Trophoblast cell (in vitro differentiated cells and primary cell): Measurements from ENCODE around the gene TRAF2.
A peak's percentile ranks its signal among the peaks of the same experiment; 100 is the strongest.

Experiments used
- DNase-seq, 2 donors: peaks; one replicate each; pipeline ENCODE4 v3.0.0-alpha.2; 2016
- H2AFZ ChIP-seq: 2 replicates; pipeline ENCODE4 v1.6.1; 2013; ENCODE audit warnings: low read length, moderate library complexity, mild to moderate bottlenecking; ENCODE audit not compliant: insufficient read depth, poor library complexity
- H2AK5ac ChIP-seq: 2 replicates; pipeline ENCODE4 v1.6.1; 2013; ENCODE audit warnings: mild to moderate bottlenecking, low read length
- H2BK120ac ChIP-seq: 2 replicates; pipeline ENCODE4 v1.6.1; 2013; ENCODE audit warnings: low read length, mild to moderate bottlenecking, moderate library complexity; ENCODE audit not compliant: insufficient read depth, poor library complexity
- H2BK12ac ChIP-seq: 2 replicates; pipeline ENCODE4 v1.6.1; 2013; ENCODE audit warnings: mild to moderate bottlenecking, low read length, moderate library complexity
- H2BK5ac ChIP-seq: 2 replicates; pipeline ENCODE4 v1.6.1; 2013; ENCODE audit warnings: low read length, low read depth, moderate library complexity, mild to moderate bottlenecking; ENCODE audit not compliant: poor library complexity
- H3K14ac ChIP-seq: 2 replicates; pipeline ENCODE4 v1.6.1; 2013; ENCODE audit warnings: mild to moderate bottlenecking, low read length
- H3K18ac ChIP-seq: 2 replicates; pipeline ENCODE4 v1.6.1; 2013; ENCODE audit warnings: mild to moderate bottlenecking, low read length
- H3K23ac ChIP-seq: 2 replicates; pipeline ENCODE4 v1.6.1; 2013; ENCODE audit warnings: low read length
- H3K27ac ChIP-seq: 2 replicates; pipeline ENCODE4 v1.5.1; 2013; ENCODE audit warnings: low read depth, mild to moderate bottlenecking, inconsistent platforms, low read length, moderate library complexity
- H3K27me3 ChIP-seq: 2 replicates; pipeline ENCODE4 v1.6.1; 2013; ENCODE audit warnings: inconsistent platforms, mild to moderate bottlenecking, low read length, moderate library complexity; ENCODE audit not compliant: insufficient read depth
- H3K36me3 ChIP-seq, 2 experiments: 1 replicate in 1 of 2; 2 replicates in 1 of 2; pipeline ENCODE4 v1.6.1; 2013; ENCODE audit warnings: low read length in 2 of 2, mild to moderate bottlenecking in 2 of 2, moderate library complexity in 1 of 2; ENCODE audit not compliant: insufficient read depth in 2 of 2, control insufficient read depth in 1 of 2
- H3K4ac ChIP-seq: 2 replicates; pipeline ENCODE4 v1.6.1; 2013; ENCODE audit warnings: low read depth, mild to moderate bottlenecking, low read length, moderate library complexity
- H3K4me1 ChIP-seq, 2 experiments: 1 replicate in 1 of 2; 2 replicates in 1 of 2; pipeline ENCODE4 v1.6.1; 2013; ENCODE audit warnings: low read length in 2 of 2, mild to moderate bottlenecking in 2 of 2, moderate library complexity in 1 of 2; ENCODE audit not compliant: insufficient read depth in 2 of 2, control insufficient read depth in 1 of 2
- H3K4me2 ChIP-seq: 2 replicates; pipeline ENCODE4 v1.6.1; 2013; ENCODE audit warnings: inconsistent platforms, mild to moderate bottlenecking, low read length, moderate library complexity
- H3K4me3 ChIP-seq: 2 replicates; pipeline ENCODE4 v1.5.1; 2013; ENCODE audit warnings: mild to moderate bottlenecking, low read depth, low read length, inconsistent platforms
- H3K79me1 ChIP-seq: one replicate; pipeline ENCODE4 v1.6.1; 2013; ENCODE audit warnings: low read length
- H3K79me2 ChIP-seq: 2 replicates; pipeline ENCODE4 v1.6.1; 2013; ENCODE audit warnings: low read length, mild to moderate bottlenecking; ENCODE audit not compliant: control insufficient read depth, insufficient read depth, poor library complexity
- H3K9ac ChIP-seq: 2 replicates; pipeline ENCODE4 v1.6.1; 2013; ENCODE audit warnings: mild to moderate bottlenecking, low read length
- H3K9me3 ChIP-seq: 2 replicates; pipeline ENCODE4 v1.6.1; 2013; ENCODE audit warnings: low read depth, mild to moderate bottlenecking, control low read depth, inconsistent platforms, low read length; ENCODE audit not compliant: insufficient read depth
- H4K12ac ChIP-seq: 2 replicates; pipeline ENCODE4 v1.6.1; 2013; ENCODE audit warnings: low read depth, mild to moderate bottlenecking, low read length, moderate library complexity
- H4K8ac ChIP-seq: 2 replicates; pipeline ENCODE4 v1.6.1; 2013; ENCODE audit warnings: low read depth, mild to moderate bottlenecking, low read length, moderate library complexity
- H4K91ac ChIP-seq: one replicate; pipeline ENCODE4 v1.6.1; 2013; ENCODE audit warnings: low read depth, mild to moderate bottlenecking, low read length, moderate library complexity
- WGBS: extraction: QIAGEN DNeasy Blood & Tissue Kit; methylation state at CpG from one replicate; pipeline ENCODE4 v1.1.7; 2013; ENCODE audit warnings: missing lambda C conversion rate; ENCODE audit not compliant: insufficient read length, insufficient coverage; ENCODE audit errors: extremely low coverage; 5-methylcytosine and 5-hydroxymethylcytosine counted together

TRAF2 gene

DNA sequence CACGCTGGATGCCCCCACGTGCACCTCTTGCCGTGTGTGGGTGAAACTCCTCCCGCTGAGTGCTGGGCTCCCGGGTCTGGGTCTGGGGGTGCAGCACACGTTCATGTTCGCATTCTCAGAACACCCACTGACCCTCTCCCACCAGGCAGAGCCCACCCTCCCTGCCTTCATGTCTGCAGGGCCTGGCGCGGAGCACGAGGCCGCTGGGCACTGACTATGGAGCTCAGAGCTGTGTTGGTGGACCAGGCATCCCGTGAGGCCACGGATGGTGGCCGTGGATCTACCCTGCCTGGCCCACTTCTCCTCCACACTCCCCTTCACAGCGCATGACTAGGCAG is 74.6 kb downstream of the TRAF2 start:
- H3K4me1 ChIP-seq: peaks cover 3% of the 10 kb centered on the region in 2 experiments
- no peak overlapping the region for H3K27ac ChIP-seq
- no peak overlapping the region for H3K23ac ChIP-seq
- no peak for DNase-seq
- H3K18ac ChIP-seq: no peak overlapping the region
- H3K79me1 ChIP-seq: peaks cover 12% of the 10 kb centered on the region
- no peak overlapping the region for H3K4me2 ChIP-seq
- peak overlapping the region; percentile 4 for H4K91ac ChIP-seq
- H3K79me2 ChIP-seq: no peaks in the 10 kb centered on the region
- no peak overlapping the region for H3K9ac ChIP-seq
- H2BK120ac ChIP-seq: no peak overlapping the region
- no peak overlapping the region for H3K14ac ChIP-seq
- no peak overlapping the region for H3K4me3 ChIP-seq
- no CpG with 5 or more reads among the region's 15 CpGs for WGBS
- peaks cover 10% of the 10 kb centered on the region for H3K9me3 ChIP-seq
- no peak overlapping the region for H2BK5ac ChIP-seq
- no peak overlapping the region for H2AK5ac ChIP-seq
- H3K36me3 ChIP-seq: no peaks in the 10 kb centered on the region
- no peaks in the 10 kb centered on the region for H3K27me3 ChIP-seq
- no peak overlapping the region for H4K8ac ChIP-seq
- no peak overlapping the region for H4K12ac ChIP-seq
- no peak overlapping the region for H3K4ac ChIP-seq
- no peak overlapping the region for H2BK12ac ChIP-seq
- no peak overlapping the region for H2AFZ ChIP-seq

DNA sequence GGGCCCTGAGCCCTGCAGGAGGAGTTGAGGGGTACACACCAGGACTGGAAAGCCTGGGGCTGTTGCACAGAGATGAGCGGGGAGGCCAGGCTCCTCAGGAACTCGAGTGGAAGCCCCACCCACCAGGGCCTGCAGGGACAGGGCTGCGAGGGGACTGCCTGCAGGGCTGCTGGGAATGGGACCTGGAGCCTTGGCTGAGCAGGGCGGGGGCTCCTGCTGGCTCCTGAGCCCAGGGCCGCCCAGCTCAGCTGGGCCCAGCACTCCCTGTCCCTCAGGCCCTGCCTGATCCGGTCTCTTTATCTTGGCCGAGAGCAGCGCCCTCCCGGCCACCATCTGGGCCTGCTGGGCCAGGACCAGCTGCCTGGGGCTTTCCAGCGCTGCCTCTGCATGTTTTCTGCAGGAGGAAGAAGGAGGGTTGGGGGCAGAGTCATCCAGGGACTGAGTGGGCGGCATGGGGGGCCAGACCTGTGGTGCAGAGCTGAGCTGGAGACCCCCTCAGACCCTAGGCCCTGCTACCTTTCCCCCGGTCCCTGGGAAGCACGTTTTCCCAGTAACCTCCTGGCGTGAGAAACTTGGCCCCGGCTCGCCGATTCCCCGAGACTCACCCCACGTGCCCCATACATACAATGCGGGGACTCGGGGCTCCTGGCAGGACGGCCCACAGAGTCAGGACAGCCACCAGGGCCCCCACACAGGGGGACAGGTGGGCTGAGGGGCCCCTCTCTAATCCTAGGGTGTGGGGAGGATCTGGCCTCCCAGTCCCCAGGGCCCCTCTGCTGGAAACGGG is 75.2 kb downstream of the TRAF2 start:
- Histone ChIP-seq H2BK12ac (no peak overlapping the region), H3K27ac (no peak overlapping the region), H2BK120ac (peak overlapping the region; percentile 87), H4K8ac (peak overlapping the region; percentile 17), H3K9ac (no peak overlapping the region), H3K4ac (no peak overlapping the region), H3K18ac (no peak overlapping the region), H2AK5ac (no peak overlapping the region), H3K4me2 (no peak overlapping the region), H3K27me3 (no peaks in the 10 kb centered on the region), H3K4me1 (peaks cover 3% of the 10 kb centered on the region in 2 experiments), H3K79me1 (peaks cover 12% of the 10 kb centered on the region), H4K12ac (peak overlapping the region; percentile 45), H3K9me3 (peaks cover 9% of the 10 kb centered on the region), H3K79me2 (no peaks in the 10 kb centered on the region), H3K36me3 (no peaks in the 10 kb centered on the region), H2BK5ac (peak overlapping the region; percentile 38), H4K91ac (peak overlapping the region; percentile 88), H3K23ac (no peak overlapping the region), H3K14ac (peak overlapping the region; percentile 31), H3K4me3 (no peak overlapping the region), H2AFZ (no peak overlapping the region)
- WGBS: no CpG with 5 or more reads among the region's 23 CpGs
- DNase-seq: peak; percentile 41 to 45

DNA sequence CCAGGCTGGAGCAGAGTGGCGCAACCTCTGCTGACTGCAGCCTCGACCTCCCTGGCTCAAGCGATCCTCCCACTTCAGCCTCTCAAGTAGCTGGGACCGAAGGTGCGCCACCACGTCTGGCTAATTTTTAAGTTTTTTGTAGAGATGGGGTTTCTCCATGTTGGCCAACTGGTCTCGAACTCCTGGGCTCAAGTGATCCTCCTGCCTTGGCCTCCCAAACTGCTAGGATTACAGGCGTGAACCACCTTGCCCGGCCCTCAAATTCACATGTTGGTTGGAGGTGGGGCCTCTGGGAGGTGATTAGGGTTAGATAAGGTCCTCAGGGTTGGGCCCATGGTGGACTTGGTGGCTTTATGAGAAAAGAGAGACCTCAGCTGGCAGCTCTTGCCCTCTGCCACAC is 75.8 kb downstream of the TRAF2 start:
- Histone ChIP-seq H4K91ac (peak overlapping the region; percentile 88), H3K27ac (no peak overlapping the region), H2BK12ac (no peak overlapping the region), H2AFZ (no peak overlapping the region), H3K4me1 (peaks cover 3% of the 10 kb centered on the region in 2 experiments), H3K4ac (no peak overlapping the region), H4K12ac (no peak overlapping the region), H3K79me2 (no peaks in the 10 kb centered on the region), H3K4me3 (no peak overlapping the region), H2BK120ac (peak overlapping the region; percentile 17), H3K36me3 (no peaks in the 10 kb centered on the region), H2BK5ac (no peak overlapping the region), H3K9me3 (peaks cover 8% of the 10 kb centered on the region), H3K23ac (no peak overlapping the region), H3K18ac (no peak overlapping the region), H2AK5ac (no peak overlapping the region), H3K14ac (no peak overlapping the region), H3K4me2 (no peak overlapping the region), H4K8ac (no peak overlapping the region), H3K9ac (no peak overlapping the region), H3K27me3 (no peaks in the 10 kb centered on the region), H3K79me1 (peaks cover 12% of the 10 kb centered on the region)
- no CpG with 5 or more reads among the region's 9 CpGs for WGBS
- DNase-seq: no peak

DNA sequence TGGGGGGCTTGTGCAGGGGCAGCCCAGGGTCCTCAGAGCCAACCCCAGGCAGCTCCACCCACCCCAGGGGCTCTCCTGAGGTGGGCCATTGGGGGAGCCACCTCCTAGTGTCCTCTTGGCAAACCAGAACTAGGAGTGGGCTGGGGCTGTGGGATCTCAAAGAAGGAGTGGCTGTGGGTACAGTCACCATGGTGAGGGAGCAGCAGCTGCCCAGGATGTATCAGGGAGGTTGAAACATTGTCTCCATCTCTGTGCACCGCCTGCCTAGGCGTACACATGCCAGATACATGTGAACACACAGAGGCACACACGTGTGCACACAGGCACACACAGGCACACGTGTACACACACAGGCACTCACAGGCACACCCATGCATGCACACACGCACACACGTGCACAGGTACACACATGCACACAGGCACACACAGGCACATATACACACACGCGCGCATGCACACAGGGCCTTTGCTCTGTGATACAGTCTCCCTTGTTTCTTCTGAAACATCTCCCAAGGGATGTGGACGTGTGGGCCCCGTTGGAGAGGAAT is 76.5 kb downstream of the TRAF2 start:
- no CpG with 5 or more reads among the region's 11 CpGs for WGBS
- no peaks in the 10 kb centered on the region for H3K36me3 ChIP-seq
- H3K18ac ChIP-seq: no peak overlapping the region
- peaks cover 7% of the 10 kb centered on the region for H3K9me3 ChIP-seq
- H4K8ac ChIP-seq: no peak overlapping the region
- H3K4ac ChIP-seq: no peak overlapping the region
- H3K14ac ChIP-seq: no peak overlapping the region
- H4K12ac ChIP-seq: no peak overlapping the region
- DNase-seq: no peak
- no peak overlapping the region for H2BK120ac ChIP-seq
- H3K27ac ChIP-seq: no peak overlapping the region
- peaks cover 3% of the 10 kb centered on the region in 2 experiments for H3K4me1 ChIP-seq
- H3K4me3 ChIP-seq: peak overlapping the region; percentile 32
- no peak overlapping the region for H3K23ac ChIP-seq
- H3K27me3 ChIP-seq: no peaks in the 10 kb centered on the region
- H3K4me2 ChIP-seq: no peak overlapping the region
- peaks cover 12% of the 10 kb centered on the region for H3K79me1 ChIP-seq
- H2AK5ac ChIP-seq: no peak overlapping the region
- no peak overlapping the region for H3K9ac ChIP-seq
- H3K79me2 ChIP-seq: no peaks in the 10 kb centered on the region
- no peak overlapping the region for H2AFZ ChIP-seq
- peak overlapping the region; percentile 13 for H4K91ac ChIP-seq
- H2BK12ac ChIP-seq: no peak overlapping the region
- H2BK5ac ChIP-seq: no peak overlapping the region
